PC-3 (cell line): ENCODE data around the gene TP53. TPM values are rescaled to one million over a fixed set of nuclear protein-coding genes. Genes with fewer than 3 reads are reported as not detected.

Source experiments
- ATAC-seq: fragments of 200-7000 bp; cut with Tn5 transposase; 2 replicates; pipeline ENCODE4 v1.9.1; 2020; ENCODE audit warnings: mild to moderate bottlenecking, moderate library complexity
- BruUV-seq: library from RNA; stranded (reverse); fragments of 400-500 nt; replicated peaks from 2 replicates; lab custom pipeline; 2021; lab: Mats Ljungman, UMichigan
- CTCF ChIA-PET: fragments of 300-600 bp; sonication (Branson Sonifier 250); formaldehyde crosslinking; loops from one replicate; lab custom pipeline; 2022; ENCODE audit warnings: antibody characterized with exemption; lab: Charles Lee
- POLR2A ChIA-PET: fragments of 300-600 bp; sonication (Branson Sonifier 250); formaldehyde crosslinking; loops from one replicate; lab custom pipeline; 2022; ENCODE audit warnings: antibody characterized with exemption; ENCODE audit not compliant: unreplicated experiment; lab: Charles Lee
- DNase-seq: peaks from one replicate; pipeline ENCODE4 v3.0.0-alpha.2; 2015
- H2AFZ ChIP-seq: fragments of 300-600 bp; sonication (generic); 2 replicates; pipeline ENCODE4 v1.6.0; 2016; ENCODE audit warnings: antibody characterized with exemption, low read length
- H3F3A ChIP-seq: fragments of 300-600 bp; sonication (generic); one replicate; pipeline ENCODE4 v1.6.0; 2017; ENCODE audit warnings: antibody characterized with exemption, low read length, control low read depth, mild to moderate bottlenecking; ENCODE audit not compliant: unreplicated experiment
- H3K27ac ChIP-seq: fragments of 300-600 bp; sonication (generic); 2 replicates; pipeline ENCODE4 v1.5.1; 2016; ENCODE audit warnings: mild to moderate bottlenecking, low read length
- H3K27me3 ChIP-seq: fragments of 300-600 bp; sonication (generic); 2 replicates; pipeline ENCODE4 v1.6.1; 2016; ENCODE audit warnings: low read length, mixed read lengths
- H3K36me3 ChIP-seq: fragments of 300-600 bp; sonication (generic); 2 replicates; pipeline ENCODE4 v1.6.1; 2016; ENCODE audit warnings: low read depth, mixed run types, low read length, mixed read lengths
- H3K4me1 ChIP-seq: fragments of 300-600 bp; sonication (generic); 2 replicates; pipeline ENCODE4 v1.5.1; 2016; ENCODE audit warnings: low read length; ENCODE audit not compliant: insufficient read depth
- H3K4me2 ChIP-seq: fragments of 300-600 bp; sonication (generic); 2 replicates; pipeline ENCODE4 v1.6.0; 2016; ENCODE audit warnings: low read length
- H3K4me3 ChIP-seq: fragments of 300-600 bp; sonication (generic); 2 replicates; pipeline ENCODE4 v1.5.1; 2016; ENCODE audit warnings: mild to moderate bottlenecking, low read length, mixed read lengths
- H3K79me2 ChIP-seq: fragments of 300-600 bp; sonication (generic); 2 replicates; pipeline ENCODE4 v1.6.1; 2017; ENCODE audit warnings: low read length, mixed read lengths
- H3K9ac ChIP-seq: fragments of 300-600 bp; sonication (generic); 2 replicates; pipeline ENCODE4 v1.6.0; 2016; ENCODE audit warnings: mild to moderate bottlenecking, low read length
- H3K9me2 ChIP-seq: fragments of 300-600 bp; sonication (generic); replicated peaks from 2 replicates; pipeline ENCODE4 v1.6.1; 2016; ENCODE audit warnings: mixed run types, low read length, mixed read lengths
- H3K9me3 ChIP-seq: fragments of 300-600 bp; sonication (generic); 2 replicates; pipeline ENCODE4 v1.6.1; 2016; ENCODE audit warnings: low read length, mixed read lengths
- H4K20me1 ChIP-seq: fragments of 300-600 bp; sonication (generic); 2 replicates; pipeline ENCODE4 v1.6.1; 2016; ENCODE audit warnings: low read length, mixed read lengths
- CTCF ChIP-seq: fragments of 300-600 bp; sonication (generic); conservative IDR thresholded peaks from 2 replicates; pipeline ENCODE4 v1.5.1; 2017; ENCODE audit warnings: antibody characterized with exemption, low read depth, mild to moderate bottlenecking, low read length
- EZH2 ChIP-seq: fragments of 300-600 bp; sonication (generic); IDR thresholded peaks from one replicate; pipeline ENCODE4 v1.6.1; 2017; ENCODE audit warnings: antibody characterized with exemption, mild to moderate bottlenecking, low read length; ENCODE audit not compliant: unreplicated experiment
- EZH2phosphoT487 ChIP-seq: fragments of 300-600 bp; sonication (generic); IDR thresholded peaks from 2 replicates; pipeline ENCODE4 v1.6.1; 2018; ENCODE audit warnings: mild to moderate bottlenecking, antibody characterized with exemption, low read length, borderline replicate concordance
- intact Hi-C: fragments of 100-400 bp; cut with micrococcal nuclease; formaldehyde crosslinking; loops from 2 replicates; pipeline ENCODE4 v1.9.0; 2023
- total RNA-seq: library from RNA; depleted of rRNA; stranded (reverse); fragments of >200 nt; gene quantifications from 2 replicates; pipeline ENCODE4 v1.2.3, GENCODE V29; 2014

Gene TP53
- total RNA-seq, 1 experiment from 2014 or later: 3.4 TPM

DNA sequence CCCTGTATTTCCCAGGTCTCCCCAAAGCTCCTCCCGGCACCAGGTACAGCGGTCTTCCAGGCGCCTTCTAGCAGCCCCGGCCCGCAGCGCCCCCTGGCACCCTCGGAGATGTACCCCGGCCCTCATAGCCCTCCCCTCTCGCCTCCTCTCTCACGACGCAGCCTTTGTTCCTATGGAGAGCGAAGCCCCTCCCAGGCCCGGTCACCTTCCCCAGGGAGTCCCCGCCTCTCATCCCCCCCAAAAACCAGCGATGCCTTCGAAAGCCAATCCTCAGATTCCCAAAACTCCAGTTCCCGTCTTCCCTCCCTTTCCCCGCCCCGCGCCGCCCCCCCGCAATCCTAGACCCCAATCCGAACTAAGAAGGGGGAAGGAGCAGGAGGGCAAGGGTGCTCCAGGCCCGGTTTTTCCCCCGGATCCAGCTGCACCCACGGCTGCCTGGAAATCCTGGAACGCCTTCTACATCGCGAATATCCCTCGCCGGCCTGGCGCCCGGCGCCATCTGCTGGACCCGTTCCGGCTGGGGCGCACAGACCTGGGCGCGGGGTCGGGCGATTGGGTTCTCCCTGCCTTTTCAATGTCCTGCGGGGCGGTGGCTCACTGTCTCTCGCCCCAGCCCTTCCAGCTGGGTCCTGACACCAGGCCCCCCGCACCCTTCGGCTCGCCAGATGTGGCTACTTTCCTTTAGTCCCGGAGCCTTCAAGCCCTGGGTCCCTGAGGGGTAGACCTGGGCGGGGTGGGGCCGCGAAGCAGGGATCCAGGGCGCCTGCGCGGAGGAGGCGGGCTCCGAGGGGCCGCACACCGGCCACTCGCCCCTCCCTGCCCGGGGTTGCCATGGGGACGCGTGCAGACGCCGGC is 29.8 kb upstream of the TP53 start, which contains the start of gene DNAH2:
Gene DNAH2 (plus strand): TSS at position 844 of the 855 bp plus-strand sequence. CDS start 1,991 bp downstream, outside the sequence.
- no peak for TF ChIP-seq EZH2
- TF ChIP-seq CTCF: peak; percentile 53
- TF ChIP-seq EZH2phosphoT487: no peak
- intact Hi-C loops: no loop called here
- no peak within 1 kb of the TSS for H3K27ac ChIP-seq
- no peaks in the 10 kb centered on the region for H3K27me3 ChIP-seq
- BruUV-seq: no TSS peak
- H4K20me1 ChIP-seq: no peaks in the 10 kb centered on the region
- DNase-seq (peak; percentile 65), ATAC-seq (peak; percentile 86)
- peak within 1 kb of the TSS; percentile 99 for H2AFZ ChIP-seq
- no peaks in the 10 kb centered on the region for H3K79me2 ChIP-seq
- CTCF ChIA-PET: interaction anchor here (0.7 kb wide), 1 partner anchor 14 kb away, joined by 19 read pairs; no protein-coding TSS in a partner anchor
- H3K4me1 ChIP-seq: peaks cover 7% of the 10 kb centered on the region
- POLR2A ChIA-PET: no interaction called here
- peak within 1 kb of the TSS; percentile 84 for H3K4me3 ChIP-seq
- no peaks in the 10 kb centered on the region for H3K36me3 ChIP-seq
- no peaks in the 10 kb centered on the region for H3K9me2 ChIP-seq
- H3K9ac ChIP-seq: peak within 1 kb of the TSS; percentile 74
- peak within 1 kb of the TSS; percentile 91 for H3K4me2 ChIP-seq
- H3F3A ChIP-seq: no peaks in the 10 kb centered on the region
- H3K9me3 ChIP-seq: no peaks in the 10 kb centered on the region

GRCh38 chr17:7715936-7716886 is 28.9 kb upstream of the TP53 start:
- Histone ChIP-seq H3K79me2 (no peaks in the 10 kb centered on the region), H3K9me2 (no peaks in the 10 kb centered on the region), H3K9ac (peak overlapping the region; percentile 74), H4K20me1 (no peaks in the 10 kb centered on the region), H3F3A (no peaks in the 10 kb centered on the region), H3K4me3 (peak overlapping the region; percentile 84), H3K9me3 (no peaks in the 10 kb centered on the region), H3K4me1 (peaks cover 7% of the 10 kb centered on the region), H2AFZ (peak overlapping the region; percentile 99), H3K36me3 (no peaks in the 10 kb centered on the region), H3K27me3 (no peaks in the 10 kb centered on the region), H3K4me2 (peak overlapping the region; percentile 91), H3K27ac (no peak overlapping the region)
- BruUV-seq: TSS peak; percentile 64
- ChIA-PET POLR2A (no interaction called here), CTCF (no interaction called here)
- DNase-seq (no peak), ATAC-seq (no peak)
- intact Hi-C loops: no loop called here
- TF ChIP-seq CTCF: no peak
- TF ChIP-seq EZH2phosphoT487: no peak
- TF ChIP-seq EZH2: no peak
